ENCODE data around the gene TTLL4.
"Not testable (repeated sequence)": the region's sequence is repeated elsewhere in the genome, so short reads cannot be mapped to it uniquely, and the experiment has no call there.

The TTLL4 gene

GRCh38 chr2:218755198-218755566 is 44.5 kb downstream of the TTLL4 start:
- H3K4me1 Mint-ChIP-seq = no peaks in the 10 kb centered on the region
- no peaks in the 10 kb centered on the region for H3K27me3 Mint-ChIP-seq
- ATAC-seq (replicated peaks; ENCODE audit: extremely low read depth, poor library complexity, severe bottlenecking) = no peak
- no peaks in the 10 kb centered on the region for H3K9me3 Mint-ChIP-seq
- no peak overlapping the region for H3K27ac Mint-ChIP-seq (ENCODE audit: low read depth)
- H3K36me3 Mint-ChIP-seq (ENCODE audit: insufficient read depth) = peaks cover 22% of the 10 kb centered on the region
- DNase-seq (ENCODE audit: low spot score in 2 of 2) = no peak
- no peak overlapping the region for H3K4me3 Mint-ChIP-seq

- H3K4me1 Mint-ChIP-seq = no peaks in the 10 kb centered on the region
- no peaks in the 10 kb centered on the region for H3K9me3 Mint-ChIP-seq
- ATAC-seq (replicated peaks; ENCODE audit: extremely low read depth, poor library complexity, severe bottlenecking) = no peak
- H3K27me3 Mint-ChIP-seq = no peaks in the 10 kb centered on the region
- no peak for DNase-seq (ENCODE audit: low spot score in 2 of 2)
- no peak overlapping the region for H3K4me3 Mint-ChIP-seq
- H3K36me3 Mint-ChIP-seq (ENCODE audit: insufficient read depth) = peaks cover 20% of the 10 kb centered on the region
- no peak overlapping the region for H3K27ac Mint-ChIP-seq (ENCODE audit: low read depth)
Observed at GRCh38 chr2:218755567-218756404, 45.2 kb downstream of the TTLL4 start.

GRCh38 chr2:218756599-218757377 is 46.2 kb downstream of the TTLL4 start:
- ATAC-seq (replicated peaks; ENCODE audit: extremely low read depth, poor library complexity, severe bottlenecking) (no peak), DNase-seq (ENCODE audit: low spot score in 2 of 2) (no peak)
- H3K9me3 Mint-ChIP-seq = no peaks in the 10 kb centered on the region
- no peaks in the 10 kb centered on the region for H3K4me1 Mint-ChIP-seq
- no peaks in the 10 kb centered on the region for H3K27me3 Mint-ChIP-seq
- no peak overlapping the region for H3K27ac Mint-ChIP-seq (ENCODE audit: low read depth)
- H3K4me3 Mint-ChIP-seq = no peak overlapping the region
- peaks cover 17% of the 10 kb centered on the region for H3K36me3 Mint-ChIP-seq (ENCODE audit: insufficient read depth)

- no peaks in the 10 kb centered on the region for H3K9me3 Mint-ChIP-seq
- no peak overlapping the region for H3K4me3 Mint-ChIP-seq
- no peak for ATAC-seq (replicated peaks; ENCODE audit: extremely low read depth, poor library complexity, severe bottlenecking)
- H3K27me3 Mint-ChIP-seq = no peaks in the 10 kb centered on the region
- H3K4me1 Mint-ChIP-seq = no peaks in the 10 kb centered on the region
- DNase-seq (ENCODE audit: low spot score in 2 of 2) = no peak
- H3K27ac Mint-ChIP-seq (ENCODE audit: low read depth) = no peak overlapping the region
- H3K36me3 Mint-ChIP-seq (ENCODE audit: insufficient read depth) = no peaks in the 10 kb centered on the region
Observed at GRCh38 chr2:218761795-218762194, 51.2 kb downstream of the TTLL4 start.

- ATAC-seq (replicated peaks; ENCODE audit: extremely low read depth, poor library complexity, severe bottlenecking); H3K4me1 Mint-ChIP-seq; H3K27ac Mint-ChIP-seq (ENCODE audit: low read depth); H3K36me3 Mint-ChIP-seq (ENCODE audit: insufficient read depth); DNase-seq (ENCODE audit: low spot score in 2 of 2); H3K27me3 Mint-ChIP-seq; H3K4me3 Mint-ChIP-seq: not testable (repeated sequence)
- peaks cover 11% of the 10 kb centered on the region for H3K9me3 Mint-ChIP-seq
Observed at GRCh38 chr2:218772759-218773158, 62.1 kb downstream of the TTLL4 start.

- Mint-ChIP-seq H3K4me3 (no peak overlapping the region), H3K4me1 (no peaks in the 10 kb centered on the region), H3K36me3 (ENCODE audit: insufficient read depth) (peaks cover 1% of the 10 kb centered on the region), H3K27me3 (peaks cover 10% of the 10 kb centered on the region), H3K27ac (ENCODE audit: low read depth) (no peak overlapping the region), H3K9me3 (peaks cover 11% of the 10 kb centered on the region)
- ATAC-seq (replicated peaks; ENCODE audit: extremely low read depth, poor library complexity, severe bottlenecking) (no peak), DNase-seq (ENCODE audit: low spot score in 2 of 2) (no peak)
Observed at GRCh38 chr2:218773881-218774280, 63.2 kb downstream of the TTLL4 start.

- no peak overlapping the region for H3K4me3 Mint-ChIP-seq
- H3K9me3 Mint-ChIP-seq = peaks cover 11% of the 10 kb centered on the region
- ATAC-seq (replicated peaks; ENCODE audit: extremely low read depth, poor library complexity, severe bottlenecking) = no peak
- no peak overlapping the region for H3K27ac Mint-ChIP-seq (ENCODE audit: low read depth)
- peaks cover 3% of the 10 kb centered on the region for H3K36me3 Mint-ChIP-seq (ENCODE audit: insufficient read depth)
- no peak for DNase-seq (ENCODE audit: low spot score in 2 of 2)
- H3K27me3 Mint-ChIP-seq = peaks cover 32% of the 10 kb centered on the region
- H3K4me1 Mint-ChIP-seq = no peaks in the 10 kb centered on the region
Observed at GRCh38 chr2:218776488-218776887, 65.9 kb downstream of the TTLL4 start.

- DNase-seq (ENCODE audit: low spot score in 2 of 2) (no peak), ATAC-seq (replicated peaks; ENCODE audit: extremely low read depth, poor library complexity, severe bottlenecking) (no peak)
- no peak overlapping the region for H3K27ac Mint-ChIP-seq (ENCODE audit: low read depth)
- H3K27me3 Mint-ChIP-seq = peaks cover 40% of the 10 kb centered on the region
- peaks cover 11% of the 10 kb centered on the region for H3K9me3 Mint-ChIP-seq
- no peak overlapping the region for H3K4me3 Mint-ChIP-seq
- H3K36me3 Mint-ChIP-seq (ENCODE audit: insufficient read depth) = peaks cover 2% of the 10 kb centered on the region
- no peaks in the 10 kb centered on the region for H3K4me1 Mint-ChIP-seq
Observed at GRCh38 chr2:218777276-218777990, 66.8 kb downstream of the TTLL4 start.

- H3K9me3 Mint-ChIP-seq = peaks cover 11% of the 10 kb centered on the region
- peaks cover 57% of the 10 kb centered on the region for H3K27me3 Mint-ChIP-seq
- ATAC-seq (replicated peaks; ENCODE audit: extremely low read depth, poor library complexity, severe bottlenecking) (no peak), DNase-seq (ENCODE audit: low spot score in 2 of 2) (no peak)
- H3K4me1 Mint-ChIP-seq = no peaks in the 10 kb centered on the region
- peaks cover 2% of the 10 kb centered on the region for H3K36me3 Mint-ChIP-seq (ENCODE audit: insufficient read depth)
- H3K27ac Mint-ChIP-seq (ENCODE audit: low read depth) = no peak overlapping the region
- no peak overlapping the region for H3K4me3 Mint-ChIP-seq
Observed at GRCh38 chr2:218780046-218780445, 69.4 kb downstream of the TTLL4 start.

- DNase-seq (ENCODE audit: low spot score in 2 of 2) = no peak
- H3K4me1 Mint-ChIP-seq = no peaks in the 10 kb centered on the region
- H3K27me3 Mint-ChIP-seq = peaks cover 57% of the 10 kb centered on the region
Observed at GRCh38 chr2:218780851-218781690, 70.4 kb downstream of the TTLL4 start.

GRCh38 chr2:218781691-218782527 is 71.3 kb downstream of the TTLL4 start, which contains the start of gene CYP27A1:
CYP27A1 (plus strand) TSS chr2:218782147; CDS start chr2:218782183, 36 bp downstream.
- no peaks in the 10 kb centered on the region for H3K4me1 Mint-ChIP-seq
- DNase-seq (ENCODE audit: low spot score in 2 of 2) = no peak
- H3K9me3 Mint-ChIP-seq = peaks cover 5% of the 10 kb centered on the region
- peaks cover 57% of the 10 kb centered on the region for H3K27me3 Mint-ChIP-seq
- no peak within 1 kb of the TSS for H3K4me3 Mint-ChIP-seq
- H3K36me3 Mint-ChIP-seq (ENCODE audit: insufficient read depth) = peaks cover 2% of the 10 kb centered on the region
- H3K27ac Mint-ChIP-seq (ENCODE audit: low read depth) = no peak within 1 kb of the TSS
- no peak for ATAC-seq (replicated peaks; ENCODE audit: extremely low read depth, poor library complexity, severe bottlenecking)

More at GRCh38 chr2:218780851-218781690, 70.4 kb downstream of the TTLL4 start:
- Mint-ChIP-seq H3K27ac (ENCODE audit: low read depth) (no peak overlapping the region), H3K36me3 (ENCODE audit: insufficient read depth) (peaks cover 2% of the 10 kb centered on the region), H3K4me3 (no peak overlapping the region), H3K9me3 (peaks cover 8% of the 10 kb centered on the region)
- ATAC-seq (replicated peaks; ENCODE audit: extremely low read depth, poor library complexity, severe bottlenecking) = no peak

Measured in central memory CD8-positive, alpha-beta T cell (primary cell).